D721Med (cell line): ENCODE results near the gene DISP2.

Experiments used
- DNase-seq: peaks from one replicate; pipeline ENCODE4 v3.0.0; 2011; ENCODE audit warnings: low spot score; ENCODE audit not compliant: insufficient read length
- FAIRE-seq: peaks from 2 replicates; lab custom pipeline; 2011; peaks lifted over from hg19 to GRCh38; lab: Jason Lieb, UNC
- CTCF ChIP-seq: IDR thresholded peaks from 2 replicates; pipeline ENCODE4 v1.5.1; 2012; ENCODE audit warnings: mild to moderate bottlenecking, control low read depth; ENCODE audit not compliant: insufficient read depth; ENCODE audit errors: missing control alignments

The DISP2 gene

GRCh38 chr15:40369971-40370370 is 12.0 kb downstream of the DISP2 start:
- DNase-seq, result no peak
- no peak for TF ChIP-seq CTCF
- no peak for FAIRE-seq

GRCh38 chr15:40372981-40373380 is 15.0 kb downstream of the DISP2 start:
- TF ChIP-seq CTCF, result no peak
- DNase-seq (no peak), FAIRE-seq (no peak)

- TF ChIP-seq CTCF, result no peak
- FAIRE-seq (no peak), DNase-seq (no peak)
Observed at GRCh38 chr15:40377606-40378005, 19.6 kb downstream of the DISP2 start.

- FAIRE-seq (no peak), DNase-seq (no peak)
- TF ChIP-seq CTCF, result no peak
Observed at GRCh38 chr15:40379374-40379773, 21.4 kb downstream of the DISP2 start.

- no peak for TF ChIP-seq CTCF
- no peak for DNase-seq
- FAIRE-seq, result no peak
Observed at GRCh38 chr15:40379853-40380252, 21.8 kb downstream of the DISP2 start.

- TF ChIP-seq CTCF, result no peak
- DNase-seq (no peak), FAIRE-seq (no peak)
Observed at GRCh38 chr15:40380636-40381035, 22.6 kb downstream of the DISP2 start.

GRCh38 chr15:40381818-40382529 is 24.0 kb downstream of the DISP2 start:
- no peak for TF ChIP-seq CTCF
- FAIRE-seq, result no peak
- no peak for DNase-seq
